ENCODE measurements around the gene CDC27.

GRCh38 chr17:47135235-47135634, 53.9 kb downstream of the CDC27 start:
- no peak for TF ChIP-seq CTCF (IDR thresholded peaks at IDR 0.05)
- TF ChIP-seq POLR2A (IDR thresholded peaks at IDR 0.05), result no peak
